HS-5 (cell line): ENCODE measurements around the gene TAX1BP1.

Experiments used
- DNase-seq: peaks from one replicate; pipeline ENCODE4 v3.0.0-alpha.2; 2012; ENCODE audit warnings: low read depth

Gene TAX1BP1

GRCh38 chr7:27781188-27781587 is 41.2 kb downstream of the TAX1BP1 start:
- DNase-seq = no peak

- DNase-seq = no peak
These were observed 42.9 kb downstream of the TAX1BP1 start for GRCh38 chr7:27782849-27783248.

GRCh38 chr7:27784399-27785053 is 44.6 kb downstream of the TAX1BP1 start:
- peak; percentile 74 for DNase-seq

GRCh38 chr7:27788437-27788836 is 48.5 kb downstream of the TAX1BP1 start:
- no peak for DNase-seq

- DNase-seq = no peak
These were observed 53.8 kb downstream of the TAX1BP1 start for GRCh38 chr7:27793780-27794179.

GRCh38 chr7:27795977-27796376 is 56.0 kb downstream of the TAX1BP1 start:
- no peak for DNase-seq

- no peak for DNase-seq
These were observed 59.2 kb downstream of the TAX1BP1 start for GRCh38 chr7:27799212-27799611.

GRCh38 chr7:27802999-27803398 is 63.0 kb downstream of the TAX1BP1 start:
- no peak for DNase-seq

GRCh38 chr7:27804139-27804538 is 64.2 kb downstream of the TAX1BP1 start:
- no peak for DNase-seq

GRCh38 chr7:27808626-27809025 is 68.7 kb downstream of the TAX1BP1 start:
- peak; percentile 39 for DNase-seq

- DNase-seq = no peak
These were observed 70.2 kb downstream of the TAX1BP1 start for GRCh38 chr7:27810186-27810585.

GRCh38 chr7:27812706-27813105 is 72.7 kb downstream of the TAX1BP1 start:
- DNase-seq = no peak

GRCh38 chr7:27822245-27822644 is 82.3 kb downstream of the TAX1BP1 start:
- DNase-seq = no peak

GRCh38 chr7:27825891-27826290 is 85.9 kb downstream of the TAX1BP1 start:
- no peak for DNase-seq

GRCh38 chr7:27826357-27826756 is 86.4 kb downstream of the TAX1BP1 start:
- no peak for DNase-seq

- no peak for DNase-seq
These were observed 94.4 kb downstream of the TAX1BP1 start for GRCh38 chr7:27834179-27834921.

GRCh38 chr7:27835376-27835775 is 95.4 kb downstream of the TAX1BP1 start:
- DNase-seq = no peak

GRCh38 chr7:27836536-27836935 is 96.6 kb downstream of the TAX1BP1 start:
- DNase-seq = no peak

GRCh38 chr7:27839099-27839498 is 99.1 kb downstream of the TAX1BP1 start:
- no peak for DNase-seq

- no peak for DNase-seq
These were observed 100.4 kb downstream of the TAX1BP1 start for GRCh38 chr7:27840313-27840712.

- DNase-seq = no peak
These were observed 100.9 kb downstream of the TAX1BP1 start for GRCh38 chr7:27840760-27841364.

GRCh38 chr7:27842094-27842692 is 102.2 kb downstream of the TAX1BP1 start:
- DNase-seq = no peak

- DNase-seq = no peak
These were observed 102.9 kb downstream of the TAX1BP1 start for GRCh38 chr7:27842851-27843250.
